AG04449 (cell line): Measurements from ENCODE around the gene THSD8.
A peak's percentile ranks its signal among the peaks of the same experiment; 100 is the strongest.

Experiments used
- CTCF ChIA-PET: fragments of 350-600 bp; formaldehyde crosslinking; extraction: SDS; loops from one replicate; lab custom pipeline; 2021; ENCODE audit warnings: antibody characterized with exemption; lab: Yijun Ruan, JAX
- POLR2A ChIA-PET: fragments of 400-600, 350-600 bp; formaldehyde crosslinking; extraction: SDS; loops from one replicate; lab custom pipeline; 2020; ENCODE audit warnings: antibody characterized with exemption, inconsistent platforms; lab: Yijun Ruan, JAX
- DNase-seq: peaks from one replicate; pipeline ENCODE4 v3.0.0-alpha.2; 2010; ENCODE audit warnings: low read depth, low spot score
- H3K4me3 ChIP-seq: 2 replicates; pipeline ENCODE4 v1.5.1; 2011; ENCODE audit warnings: low read depth, mild to moderate bottlenecking, control low read depth, low read length
- CTCF ChIP-seq: IDR thresholded peaks from one replicate; pipeline ENCODE4 v1.5.1; 2011; ENCODE audit warnings: mild to moderate bottlenecking, moderate library complexity, low read length, control low read depth, inconsistent platforms; ENCODE audit not compliant: insufficient read depth; ENCODE audit errors: missing control alignments

THSD8 gene

GRCh38 chr19:12792051-12792852, 9.6 kb upstream of the THSD8 start:
- TF ChIP-seq CTCF: no peak
- ChIA-PET POLR2A (interaction anchor here (0.6 to 4.4 kb wide), 27 partner anchors 9 to 364 kb away, joined by 3 to 158 read pairs (median 4); partner anchors contain the start of genes FBXW9, GET3, RAD23A and RNASEH2A), CTCF (interaction anchor here (0.7 to 18.0 kb wide), 5 partner anchors 10 to 58 kb away, joined by 4 to 1565 read pairs (median 7); partner anchors contain the start of genes BEST2, HOOK2 and TRIR)
- DNase-seq: no peak
- peak overlapping the region; percentile 99 for H3K4me3 ChIP-seq

GRCh38 chr19:12792853-12793289, 9.0 kb upstream of the THSD8 start:
- ChIA-PET POLR2A (interaction anchor here (0.8 to 4.4 kb wide), 11 partner anchors 10 to 96 kb away, joined by 3 to 158 read pairs (median 17); partner anchors contain the start of genes FBXW9, TNPO2 and TRIR), CTCF (interaction anchor here (0.7 to 18.0 kb wide), 4 partner anchors 11 to 55 kb away, joined by 4 to 1565 read pairs (median 12); partner anchors contain the start of genes BEST2 and HOOK2)
- no peak for DNase-seq
- peak overlapping the region; percentile 99 for H3K4me3 ChIP-seq
- no peak for TF ChIP-seq CTCF

- TF ChIP-seq CTCF: no peak
- H3K4me3 ChIP-seq: peak overlapping the region; percentile 99
- POLR2A ChIA-PET: interaction anchor here (0.6 to 4.4 kb wide), 11 partner anchors 10 to 97 kb away, joined by 3 to 158 read pairs (median 17); partner anchors contain the start of genes FBXW9, TNPO2 and TRIR
- no peak for DNase-seq
- CTCF ChIA-PET: interaction anchor here (1.1 to 18.0 kb wide), 4 partner anchors 28 to 76 kb away, joined by 4 to 1565 read pairs (median 29); partner anchors contain the start of genes BEST2 and HOOK2
Measured at GRCh38 chr19:12793290-12794195, 8.3 kb upstream of the THSD8 start.

- peak overlapping the region; percentile 99 for H3K4me3 ChIP-seq
- POLR2A ChIA-PET: interaction anchor here (0.6 to 4.4 kb wide), 7 partner anchors 9 to 72 kb away, joined by 3 to 96 read pairs (median 15); partner anchors contain the start of gene TNPO2
- no peak for DNase-seq
- TF ChIP-seq CTCF: no peak
- CTCF ChIA-PET: interaction anchor here (1.1 to 18.0 kb wide), 6 partner anchors 29 to 235 kb away, joined by 3 to 1565 read pairs (median 32); partner anchors contain the start of genes BEST2, HOOK2 and TNPO2
Measured at GRCh38 chr19:12794196-12794941, 7.5 kb upstream of the THSD8 start.

- no peak overlapping the region for H3K4me3 ChIP-seq
- DNase-seq: no peak
- ChIA-PET CTCF (interaction anchor here (0.6 to 18.0 kb wide), 12 partner anchors 11 to 861 kb away, joined by 3 to 1565 read pairs (median 14); partner anchors contain the start of genes BEST2, GET3, HOOK2 and RNASEH2A), POLR2A (interaction anchor here (1.3 to 4.1 kb wide), 4 partner anchors 12 to 138 kb away, joined by 4 to 96 read pairs (median 13); no protein-coding TSS in a partner anchor)
- no peak for TF ChIP-seq CTCF
Measured at GRCh38 chr19:12794971-12795381, 6.9 kb upstream of the THSD8 start.
